ENCODE measurements around the gene RUNX2.

DNA sequence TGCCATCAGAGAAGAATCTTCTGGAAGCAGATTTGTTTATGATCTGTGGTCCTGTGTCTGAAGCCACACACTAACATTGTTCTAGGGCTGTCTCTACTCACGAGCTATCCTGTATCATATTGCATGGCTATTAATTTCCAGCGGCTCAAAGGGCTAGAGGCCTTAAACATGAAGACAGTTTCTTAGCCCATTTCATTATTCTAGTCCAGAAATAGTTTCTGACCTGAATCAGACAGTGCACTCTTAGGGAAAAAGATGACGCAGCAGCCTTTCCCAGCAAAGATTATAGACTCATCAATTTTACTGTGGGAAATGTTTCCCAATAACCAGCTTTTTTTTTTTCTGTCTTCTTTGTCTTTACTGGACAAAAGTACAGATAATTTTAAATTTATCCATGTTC is 154.9 kb downstream of the RUNX2 start:
- TF ChIP-seq GATA3 (IDR thresholded peaks at IDR 0.05; ENCODE audit: low read depth, low read length) (no peak), GATA2 (IDR thresholded peaks at IDR 0.05; ENCODE audit: low read depth, low read length) (no peak)

All from SH-SY5Y (cell line).